Measurements from ENCODE around the gene SDS. TPM values are rescaled to one million over a fixed set of nuclear protein-coding genes. Genes with fewer than 3 reads are reported as not detected.

The SDS gene
- total RNA-seq, 1 donor from 2014 or later = not detected

GRCh38 chr12:113388351-113388750, 15.3 kb downstream of the SDS start:
- Mint-ChIP-seq H3K4me3 (no peak overlapping the region), H3K4me1 (no peaks in the 10 kb centered on the region), H3K36me3 (ENCODE audit: low read depth) (peaks cover 14% of the 10 kb centered on the region), H3K27ac (no peak overlapping the region), H3K27me3 (no peaks in the 10 kb centered on the region), H3K9me3 (no peaks in the 10 kb centered on the region)
- intact Hi-C loops (cut with micrococcal nuclease) = no loop called here
- no peak for DNase-seq

- H3K4me3 Mint-ChIP-seq = no peak overlapping the region
- H3K27ac Mint-ChIP-seq = no peak overlapping the region
- H3K36me3 Mint-ChIP-seq (ENCODE audit: low read depth) = peaks cover 14% of the 10 kb centered on the region
- no peaks in the 10 kb centered on the region for H3K9me3 Mint-ChIP-seq
- no peaks in the 10 kb centered on the region for H3K4me1 Mint-ChIP-seq
- no peaks in the 10 kb centered on the region for H3K27me3 Mint-ChIP-seq
- intact Hi-C loops (cut with micrococcal nuclease) = no loop called here
- DNase-seq = no peak
Observed at GRCh38 chr12:113387631-113388030, 16.1 kb downstream of the SDS start.

GRCh38 chr12:113386866-113387566, 16.7 kb downstream of the SDS start:
- H3K9me3 Mint-ChIP-seq = no peaks in the 10 kb centered on the region
- intact Hi-C loops (cut with micrococcal nuclease) = no loop called here
- H3K4me3 Mint-ChIP-seq = no peak overlapping the region
- H3K36me3 Mint-ChIP-seq (ENCODE audit: low read depth) = peaks cover 14% of the 10 kb centered on the region
- H3K27me3 Mint-ChIP-seq = no peaks in the 10 kb centered on the region
- no peak overlapping the region for H3K27ac Mint-ChIP-seq
- no peaks in the 10 kb centered on the region for H3K4me1 Mint-ChIP-seq
- DNase-seq = no peak

GRCh38 chr12:113385282-113385882, 18.3 kb downstream of the SDS start:
- Mint-ChIP-seq H3K4me1 (no peaks in the 10 kb centered on the region), H3K27ac (no peak overlapping the region)
- intact Hi-C loops (cut with micrococcal nuclease) = no loop called here

GRCh38 chr12:113384778-113385177, 18.9 kb downstream of the SDS start:
- intact Hi-C loops (cut with micrococcal nuclease) = no loop called here
- no peak for DNase-seq
- no peaks in the 10 kb centered on the region for H3K4me1 Mint-ChIP-seq
- H3K27me3 Mint-ChIP-seq = no peaks in the 10 kb centered on the region
- H3K27ac Mint-ChIP-seq = no peak overlapping the region
- no peaks in the 10 kb centered on the region for H3K9me3 Mint-ChIP-seq
- H3K36me3 Mint-ChIP-seq (ENCODE audit: low read depth) = peaks cover 14% of the 10 kb centered on the region
- no peak overlapping the region for H3K4me3 Mint-ChIP-seq

More at GRCh38 chr12:113385282-113385882, 18.3 kb downstream of the SDS start:
- Mint-ChIP-seq H3K27me3 (no peaks in the 10 kb centered on the region), H3K36me3 (ENCODE audit: low read depth) (peaks cover 14% of the 10 kb centered on the region), H3K9me3 (no peaks in the 10 kb centered on the region), H3K4me3 (no peak overlapping the region)
- no peak for DNase-seq

- no peaks in the 10 kb centered on the region for H3K4me1 Mint-ChIP-seq
- no peaks in the 10 kb centered on the region for H3K9me3 Mint-ChIP-seq
- H3K4me3 Mint-ChIP-seq = no peak overlapping the region
- H3K36me3 Mint-ChIP-seq (ENCODE audit: low read depth) = peaks cover 8% of the 10 kb centered on the region
- no peak overlapping the region for H3K27ac Mint-ChIP-seq
- intact Hi-C loops (cut with micrococcal nuclease) = no loop called here
- no peaks in the 10 kb centered on the region for H3K27me3 Mint-ChIP-seq
- no peak for DNase-seq
Observed at GRCh38 chr12:113382206-113382605, 21.5 kb downstream of the SDS start.

- H3K27me3 Mint-ChIP-seq = no peaks in the 10 kb centered on the region
- intact Hi-C loops (cut with micrococcal nuclease) = no loop called here
- no peak overlapping the region for H3K27ac Mint-ChIP-seq
Observed at GRCh38 chr12:113381220-113381619, 22.5 kb downstream of the SDS start.

GRCh38 chr12:113378291-113378690, 25.4 kb downstream of the SDS start:
- peaks cover 16% of the 10 kb centered on the region for H3K36me3 Mint-ChIP-seq (ENCODE audit: low read depth)
- H3K4me1 Mint-ChIP-seq = no peaks in the 10 kb centered on the region
- no peak overlapping the region for H3K4me3 Mint-ChIP-seq
- DNase-seq = no peak
- no peaks in the 10 kb centered on the region for H3K27me3 Mint-ChIP-seq
- no peaks in the 10 kb centered on the region for H3K9me3 Mint-ChIP-seq
- intact Hi-C loops (cut with micrococcal nuclease) = no loop called here
- H3K27ac Mint-ChIP-seq = no peak overlapping the region

More at GRCh38 chr12:113381220-113381619, 22.5 kb downstream of the SDS start:
- H3K9me3 Mint-ChIP-seq = no peaks in the 10 kb centered on the region
- no peak for DNase-seq
- H3K36me3 Mint-ChIP-seq (ENCODE audit: low read depth) = peaks cover 8% of the 10 kb centered on the region
- H3K4me3 Mint-ChIP-seq = no peak overlapping the region
- no peaks in the 10 kb centered on the region for H3K4me1 Mint-ChIP-seq

GRCh38 chr12:113374823-113375428, 28.8 kb downstream of the SDS start:
- peaks cover 4% of the 10 kb centered on the region for H3K4me1 Mint-ChIP-seq
- DNase-seq = no peak
- no peak overlapping the region for H3K27ac Mint-ChIP-seq
- H3K27me3 Mint-ChIP-seq = no peaks in the 10 kb centered on the region
- H3K36me3 Mint-ChIP-seq (ENCODE audit: low read depth) = peaks cover 17% of the 10 kb centered on the region
- no peaks in the 10 kb centered on the region for H3K9me3 Mint-ChIP-seq
- no peak overlapping the region for H3K4me3 Mint-ChIP-seq
- intact Hi-C loops (cut with micrococcal nuclease) = no loop called here

GRCh38 chr12:113373969-113374368, 29.7 kb downstream of the SDS start:
- H3K4me3 Mint-ChIP-seq = no peak overlapping the region
- no peak overlapping the region for H3K27ac Mint-ChIP-seq
- intact Hi-C loops (cut with micrococcal nuclease) = no loop called here
- H3K36me3 Mint-ChIP-seq (ENCODE audit: low read depth) = peaks cover 17% of the 10 kb centered on the region
- H3K9me3 Mint-ChIP-seq = no peaks in the 10 kb centered on the region
- H3K4me1 Mint-ChIP-seq = peaks cover 4% of the 10 kb centered on the region
- no peaks in the 10 kb centered on the region for H3K27me3 Mint-ChIP-seq
- DNase-seq = no peak

- no peak for DNase-seq
- intact Hi-C loops (cut with micrococcal nuclease) = no loop called here
- Mint-ChIP-seq H3K4me1 (peaks cover 4% of the 10 kb centered on the region), H3K4me3 (no peak overlapping the region), H3K27ac (no peak overlapping the region), H3K9me3 (no peaks in the 10 kb centered on the region), H3K36me3 (ENCODE audit: low read depth) (peaks cover 17% of the 10 kb centered on the region), H3K27me3 (no peaks in the 10 kb centered on the region)
Observed at GRCh38 chr12:113373440-113373839, 30.2 kb downstream of the SDS start.

- H3K4me1 Mint-ChIP-seq = peaks cover 4% of the 10 kb centered on the region
- DNase-seq = no peak
- peaks cover 15% of the 10 kb centered on the region for H3K36me3 Mint-ChIP-seq (ENCODE audit: low read depth)
- no peaks in the 10 kb centered on the region for H3K27me3 Mint-ChIP-seq
- intact Hi-C loops (cut with micrococcal nuclease) = no loop called here
- no peaks in the 10 kb centered on the region for H3K9me3 Mint-ChIP-seq
- no peak overlapping the region for H3K27ac Mint-ChIP-seq
- H3K4me3 Mint-ChIP-seq = no peak overlapping the region
Observed at GRCh38 chr12:113372371-113372770, 31.3 kb downstream of the SDS start.

GRCh38 chr12:113371808-113372207, 31.9 kb downstream of the SDS start:
- H3K4me1 Mint-ChIP-seq = peaks cover 4% of the 10 kb centered on the region
- H3K4me3 Mint-ChIP-seq = no peak overlapping the region
- no peaks in the 10 kb centered on the region for H3K27me3 Mint-ChIP-seq
- intact Hi-C loops (cut with micrococcal nuclease) = no loop called here
- H3K27ac Mint-ChIP-seq = no peak overlapping the region
- peaks cover 15% of the 10 kb centered on the region for H3K36me3 Mint-ChIP-seq (ENCODE audit: low read depth)
- DNase-seq = no peak
- no peaks in the 10 kb centered on the region for H3K9me3 Mint-ChIP-seq

GRCh38 chr12:113370923-113371682, 32.6 kb downstream of the SDS start:
- Mint-ChIP-seq H3K9me3 (no peaks in the 10 kb centered on the region), H3K27me3 (no peaks in the 10 kb centered on the region), H3K4me1 (peaks cover 4% of the 10 kb centered on the region), H3K4me3 (no peak overlapping the region), H3K36me3 (ENCODE audit: low read depth) (peaks cover 15% of the 10 kb centered on the region), H3K27ac (no peak overlapping the region)
- no peak for DNase-seq
- intact Hi-C loops (cut with micrococcal nuclease) = no loop called here
